GM23338 (cell line): ENCODE results near the gene AUH. TPM values are rescaled to one million over a fixed set of nuclear protein-coding genes. Genes with fewer than 3 reads are reported as not detected.

ENCODE experiments used
- ATAC-seq: fragments of 200-7000 bp; cut with Tn5 transposase; 3 replicates; pipeline ENCODE4 v1.9.1; 2020
- DNase-seq: peaks from one replicate; pipeline ENCODE4 v3.0.0-alpha.2; 2015; ENCODE audit warnings: low spot score
- H2AFZ ChIP-seq: fragments of 200-600 bp; sonication (generic); 2 replicates; pipeline ENCODE4 v1.8.0; 2016; ENCODE audit warnings: antibody characterized with exemption, mild to moderate bottlenecking, moderate library complexity
- H3F3A ChIP-seq: fragments of 200-600 bp; sonication (generic); replicated peaks from 2 replicates; pipeline ENCODE4 v1.8.0; 2017; ENCODE audit warnings: antibody characterized with exemption, mixed run types, low read depth
- H3K27ac ChIP-seq: fragments of 200-600 bp; sonication (generic); 2 replicates; pipeline ENCODE4 v1.6.1; 2016; ENCODE audit warnings: low read depth
- H3K27me3 ChIP-seq: fragments of 200-600 bp; sonication (generic); 2 replicates; pipeline ENCODE4 v1.8.0; 2016; ENCODE audit warnings: mild to moderate bottlenecking, mixed run types, moderate library complexity; ENCODE audit not compliant: insufficient read depth
- H3K36me3 ChIP-seq: fragments of 200-600 bp; sonication (generic); 2 replicates; pipeline ENCODE4 v1.8.0; 2016; ENCODE audit warnings: mild to moderate bottlenecking; ENCODE audit not compliant: insufficient read depth
- H3K4me1 ChIP-seq: fragments of 200-600 bp; sonication (generic); 2 replicates; pipeline ENCODE4 v1.8.0; 2016; ENCODE audit warnings: mild to moderate bottlenecking, moderate library complexity; ENCODE audit not compliant: insufficient read depth
- H3K4me2 ChIP-seq: fragments of 200-600 bp; sonication (generic); 2 replicates; pipeline ENCODE4 v1.7.1; 2017; ENCODE audit warnings: mixed run types
- H3K4me3 ChIP-seq: fragments of 200-600 bp; sonication (generic); 2 replicates; pipeline ENCODE4 v1.6.1; 2016; ENCODE audit warnings: mixed run types
- H3K79me2 ChIP-seq: fragments of 200-600 bp; sonication (generic); replicated peaks from 2 replicates; pipeline ENCODE4 v1.8.0; 2017; ENCODE audit warnings: mild to moderate bottlenecking; ENCODE audit not compliant: insufficient read depth
- H3K9me2 ChIP-seq: fragments of 200-600 bp; sonication (generic); 2 replicates; pipeline ENCODE4 v1.8.0; 2017; ENCODE audit not compliant: insufficient read depth
- H4K20me1 ChIP-seq: fragments of 200-600 bp; sonication (generic); replicated peaks from 2 replicates; pipeline ENCODE4 v1.8.0; 2017; ENCODE audit warnings: mild to moderate bottlenecking; ENCODE audit not compliant: insufficient read depth
- H3K27ac Mint-ChIP-seq: 2 replicates; pipeline ENCODE4 v1.8.0; 2020; ENCODE audit warnings: inconsistent platforms, mild to moderate bottlenecking, moderate library complexity, mixed read lengths
- H3K27me3 Mint-ChIP-seq: 3 replicates; pipeline ENCODE4 v1.8.0; 2022; ENCODE audit warnings: low read depth, mild to moderate bottlenecking, moderate library complexity, mixed read lengths, inconsistent platforms; ENCODE audit not compliant: insufficient read depth, poor library complexity
- H3K36me3 Mint-ChIP-seq: 3 replicates; pipeline ENCODE4 v1.8.0; 2021; ENCODE audit warnings: low read depth, mild to moderate bottlenecking, inconsistent platforms, moderate library complexity, mixed read lengths
- H3K4me1 Mint-ChIP-seq: 3 replicates; pipeline ENCODE4 v1.8.0; 2020; ENCODE audit warnings: mild to moderate bottlenecking, inconsistent platforms, mixed read lengths
- H3K4me3 Mint-ChIP-seq: 3 replicates; pipeline ENCODE4 v1.8.0; 2021; ENCODE audit warnings: moderate library complexity, mild to moderate bottlenecking, inconsistent platforms, mixed read lengths
- H3K9me3 Mint-ChIP-seq: 3 replicates; pipeline ENCODE4 v1.8.0; 2020; ENCODE audit warnings: moderate library complexity, mild to moderate bottlenecking, inconsistent platforms, mixed read lengths
- CREB1 ChIP-seq: fragments of 250-450 bp; sonication (Bioruptor Pico); IDR thresholded peaks from 2 replicates; pipeline ENCODE4 v1.5.0; 2020; ENCODE audit warnings: low read depth, mild to moderate bottlenecking, moderate library complexity
- CTCF ChIP-seq, 2 experiments: fragments of 200-600 bp in 1 of 2; sonication (generic) in 1 of 2; conservative IDR thresholded peaks; 2 replicates each; pipeline versions ENCODE4 v1.5.1 to v1.6.1; 2016 to 2017; ENCODE audit warnings: antibody characterized with exemption in 2 of 2, low read depth in 2 of 2, mild to moderate bottlenecking in 2 of 2, moderate library complexity in 1 of 2
- EZH2 ChIP-seq: fragments of 200-600 bp; sonication (generic); IDR thresholded peaks from one replicate; pipeline ENCODE4 v1.8.0; 2017; ENCODE audit warnings: antibody characterized with exemption, mild to moderate bottlenecking, low read depth; ENCODE audit not compliant: unreplicated experiment
- EZH2phosphoT487 ChIP-seq: fragments of 200-600 bp; sonication (generic); IDR thresholded peaks from one replicate; pipeline ENCODE4 v1.8.1; 2018; ENCODE audit warnings: antibody characterized with exemption; ENCODE audit not compliant: unreplicated experiment
- JUNB ChIP-seq: IDR thresholded peaks from one replicate; pipeline ENCODE4 v1.6.1; 2016; ENCODE audit warnings: antibody characterized with exemption; ENCODE audit not compliant: unreplicated experiment
- NANOG ChIP-seq: IDR thresholded peaks from 2 replicates; pipeline ENCODE4 v1.6.1; 2016; ENCODE audit warnings: antibody characterized with exemption, borderline replicate concordance
- POLR2AphosphoS5 ChIP-seq: IDR thresholded peaks from 2 replicates; pipeline ENCODE4 v1.6.1; 2016; ENCODE audit warnings: antibody characterized with exemption, low read depth
- REST ChIP-seq: IDR thresholded peaks from one replicate; pipeline ENCODE4 v1.6.1; 2018; ENCODE audit warnings: antibody characterized with exemption; ENCODE audit not compliant: unreplicated experiment
- STAT1 ChIP-seq: IDR thresholded peaks from one replicate; pipeline ENCODE4 v1.6.1; 2016; ENCODE audit warnings: antibody characterized with exemption; ENCODE audit not compliant: unreplicated experiment
- ZNF114 ChIP-seq: fragments of 250-450 bp; sonication (Bioruptor Pico); IDR thresholded peaks from 2 replicates; pipeline ENCODE4 v1.5.0; 2020; ENCODE audit warnings: mild to moderate bottlenecking, moderate library complexity
- ZNF462 ChIP-seq: fragments of 250-450 bp; sonication (Bioruptor Pico); IDR thresholded peaks from 2 replicates; pipeline ENCODE4 v1.5.0; 2020; ENCODE audit warnings: mild to moderate bottlenecking, moderate library complexity
- polyA plus RNA-seq: library from polyadenylated mRNA; unstranded; fragments of >200 nt; fragmentation: Nextera tagmentation; extraction: Ambion mirVana; gene quantifications from 2 replicates; pipeline ENCODE4 v1.2.1, GENCODE V29; 2016
- total RNA-seq: library from RNA; depleted of rRNA; stranded (reverse); fragments of >200 nt; shearing (Covaris generic); gene quantifications from 2 replicates; pipeline ENCODE4 v1.2.3, GENCODE V29; 2014

The AUH gene
- total and polyA plus RNA-seq, 2 experiments from 2014 or later, result 28.8 to 34.2 TPM

GRCh38 chr9:91166796-91167366 lies 194.8 kb downstream of the AUH start:
- H3K36me3 Mint-ChIP-seq, result no peaks in the 10 kb centered on the region
- peak; percentile 27 for DNase-seq
- no peak overlapping the region for H3K27ac Mint-ChIP-seq
- H3K4me1 Mint-ChIP-seq, result peaks cover 26% of the 10 kb centered on the region
- H2AFZ ChIP-seq, result no peak overlapping the region
- H3K4me3 Mint-ChIP-seq, result no peak overlapping the region
- H4K20me1 ChIP-seq, result no peaks in the 10 kb centered on the region
- H3K79me2 ChIP-seq, result no peaks in the 10 kb centered on the region
- TF ChIP-seq REST (no peak), ZNF114 (CRISPR knock-in tag) (no peak), EZH2phosphoT487 (no peak), CTCF (conservative IDR thresholded peaks at IDR 0.05; ENCODE audit: low read depth in 2 of 2) (no peak), EZH2 (no peak), STAT1 (no peak), CREB1 (CRISPR knock-in tag) (no peak), POLR2AphosphoS5 (no peak), JUNB (no peak), ZNF462 (CRISPR knock-in tag) (no peak), NANOG (no peak)
- peaks cover 6% of the 10 kb centered on the region; the same call in 1 of the 2 replicates for H3K4me1 ChIP-seq
- no peak overlapping the region for H3K4me2 ChIP-seq
- H3K9me2 ChIP-seq, result no peaks in the 10 kb centered on the region
- no peaks in the 10 kb centered on the region for H3K27me3 ChIP-seq
- H3K36me3 ChIP-seq, result no peaks in the 10 kb centered on the region
- H3F3A ChIP-seq, result no peaks in the 10 kb centered on the region
- peaks cover 4% of the 10 kb centered on the region for H3K27me3 Mint-ChIP-seq
- peaks cover 10% of the 10 kb centered on the region; the same call in 2 of the 3 replicates for H3K9me3 Mint-ChIP-seq
- H3K4me3 ChIP-seq, result no peak overlapping the region
- ATAC-seq, result peak; percentile 51
- no peak overlapping the region for H3K27ac ChIP-seq
